Osteocyte (in vitro differentiated cells): ENCODE results near the gene TMEM45A. TPM values are rescaled to one million over a fixed set of nuclear protein-coding genes. Genes with fewer than 3 reads are reported as not detected.

Experiments used
- DNase-seq: peaks from one replicate; pipeline ENCODE4 v3.0.0; 2021; ENCODE audit warnings: mixed read lengths; ENCODE audit not compliant: unreplicated experiment; ENCODE audit errors: extremely low spot score
- H3K27ac Mint-ChIP-seq: one replicate; pipeline ENCODE4 v1.8.0; 2021; ENCODE audit warnings: mild to moderate bottlenecking, mixed read lengths; ENCODE audit not compliant: unreplicated experiment
- H3K27me3 Mint-ChIP-seq: one replicate; pipeline ENCODE4 v1.8.0; 2021; ENCODE audit warnings: mixed read lengths; ENCODE audit not compliant: unreplicated experiment
- H3K36me3 Mint-ChIP-seq: one replicate; pipeline ENCODE4 v1.8.0; 2021; ENCODE audit warnings: mixed read lengths; ENCODE audit not compliant: unreplicated experiment
- H3K4me1 Mint-ChIP-seq: one replicate; pipeline ENCODE4 v1.8.0; 2021; ENCODE audit warnings: mixed read lengths; ENCODE audit not compliant: unreplicated experiment
- H3K4me3 Mint-ChIP-seq: one replicate; pipeline ENCODE4 v1.8.0; 2021; ENCODE audit warnings: mild to moderate bottlenecking, moderate library complexity, mixed read lengths; ENCODE audit not compliant: unreplicated experiment
- H3K9me3 Mint-ChIP-seq: one replicate; pipeline ENCODE4 v1.8.0; 2021; ENCODE audit warnings: mixed read lengths; ENCODE audit not compliant: unreplicated experiment
- CTCF ChIP-seq: fragments of 200-600 bp; sonication (generic); IDR thresholded peaks from 2 replicates; pipeline ENCODE4 v1.5.0; 2021; ENCODE audit warnings: antibody characterized with exemption, mild to moderate bottlenecking, moderate library complexity
- total RNA-seq: library from RNA; stranded (reverse); gene quantifications from 2 replicates; pipeline ENCODE4 v1.2.1, GENCODE V29; 2021

Gene TMEM45A
- total RNA-seq, 1 donor from 2014 or later: 29.1 TPM

GRCh38 chr3:100546020-100546744, 53.8 kb downstream of the TMEM45A start:
- TF ChIP-seq CTCF: no peak
- DNase-seq: no peak
- no peak overlapping the region for H3K4me3 Mint-ChIP-seq
- H3K4me1 Mint-ChIP-seq: peaks cover under 1% of the 10 kb centered on the region
- H3K27ac Mint-ChIP-seq: no peak overlapping the region
- peaks cover 9% of the 10 kb centered on the region for H3K36me3 Mint-ChIP-seq
- H3K9me3 Mint-ChIP-seq: peaks cover under 1% of the 10 kb centered on the region
- no peaks in the 10 kb centered on the region for H3K27me3 Mint-ChIP-seq

DNA sequence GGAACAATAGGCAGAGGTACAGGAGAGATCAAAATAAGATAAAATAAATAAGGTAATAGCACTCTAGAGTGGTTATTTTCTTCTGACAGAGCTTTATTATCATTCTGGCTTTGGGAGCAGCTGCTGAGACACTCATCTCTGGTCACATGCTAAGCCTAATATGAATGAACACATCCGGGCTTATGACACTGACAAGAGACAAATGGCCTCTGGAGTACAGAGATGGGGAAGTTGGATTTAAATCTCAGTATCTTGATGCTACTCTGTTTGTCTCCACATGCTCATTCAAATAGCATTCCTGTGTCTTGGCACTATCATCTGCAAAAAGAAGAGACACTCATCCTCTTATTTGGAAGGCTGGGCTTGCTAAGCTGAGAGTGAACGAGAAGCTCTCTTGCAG, 55.6 kb downstream of the TMEM45A start:
- Mint-ChIP-seq H3K4me3 (no peak overlapping the region), H3K27me3 (no peaks in the 10 kb centered on the region), H3K9me3 (no peaks in the 10 kb centered on the region), H3K4me1 (no peaks in the 10 kb centered on the region), H3K27ac (no peak overlapping the region), H3K36me3 (peaks cover 8% of the 10 kb centered on the region)
- TF ChIP-seq CTCF: no peak
- no peak for DNase-seq

GRCh38 chr3:100553618-100554372, 61.4 kb downstream of the TMEM45A start:
- Mint-ChIP-seq H3K36me3 (peaks cover 7% of the 10 kb centered on the region), H3K4me1 (peaks cover 21% of the 10 kb centered on the region), H3K9me3 (no peaks in the 10 kb centered on the region), H3K27me3 (no peaks in the 10 kb centered on the region), H3K4me3 (no peak overlapping the region), H3K27ac (no peak overlapping the region)
- no peak for TF ChIP-seq CTCF
- DNase-seq: no peak

- TF ChIP-seq CTCF: no peak
- DNase-seq: no peak
- Mint-ChIP-seq H3K4me3 (no peak overlapping the region), H3K36me3 (peaks cover 12% of the 10 kb centered on the region), H3K27me3 (no peaks in the 10 kb centered on the region), H3K27ac (no peak overlapping the region), H3K4me1 (peaks cover 21% of the 10 kb centered on the region), H3K9me3 (no peaks in the 10 kb centered on the region)
These were observed 61.9 kb downstream of the TMEM45A start for GRCh38 chr3:100554373-100554676.

DNA sequence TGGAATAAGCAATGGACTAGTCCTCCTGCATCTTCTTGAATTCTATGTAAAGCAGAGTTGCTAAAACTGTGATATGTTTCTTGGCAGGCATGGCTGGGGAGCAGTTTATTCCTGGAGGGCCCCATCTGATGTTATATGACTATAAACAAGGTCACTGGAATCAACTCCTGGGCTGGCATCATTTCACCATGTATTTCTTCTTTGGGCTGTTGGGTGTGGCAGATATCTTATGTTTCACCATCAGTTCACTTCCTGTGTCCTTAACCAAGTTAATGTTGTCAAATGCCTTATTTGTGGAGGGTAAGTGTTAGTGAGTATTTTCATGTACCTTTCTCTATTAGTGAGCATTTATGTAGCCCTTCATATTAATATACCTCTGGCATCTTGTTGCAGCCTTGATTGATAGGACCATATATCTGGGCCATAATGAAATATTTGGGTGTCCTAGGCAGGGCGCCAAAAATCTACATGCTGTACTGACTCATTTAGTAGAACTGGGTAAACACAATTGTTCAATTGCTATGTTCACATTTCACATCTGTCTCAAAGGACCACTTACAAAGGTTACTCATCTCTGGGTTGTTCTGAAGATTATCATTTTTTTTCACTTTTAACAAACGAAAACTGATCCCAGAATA, 64.4 kb downstream of the TMEM45A start:
- H3K4me3 Mint-ChIP-seq: no peak overlapping the region
- no peak for DNase-seq
- peaks cover 17% of the 10 kb centered on the region for H3K36me3 Mint-ChIP-seq
- no peaks in the 10 kb centered on the region for H3K27me3 Mint-ChIP-seq
- peak overlapping the region; percentile 50 for H3K27ac Mint-ChIP-seq
- TF ChIP-seq CTCF: no peak
- H3K4me1 Mint-ChIP-seq: peaks cover 22% of the 10 kb centered on the region
- no peaks in the 10 kb centered on the region for H3K9me3 Mint-ChIP-seq
